ENCODE measurements around the gene SORCS3. TPM values are rescaled to one million over a fixed set of nuclear protein-coding genes. Genes with fewer than 3 reads are reported as not detected.

Gene SORCS3
- polyA plus RNA-seq, 1 donor from 2014 or later = 9.8 TPM

DNA sequence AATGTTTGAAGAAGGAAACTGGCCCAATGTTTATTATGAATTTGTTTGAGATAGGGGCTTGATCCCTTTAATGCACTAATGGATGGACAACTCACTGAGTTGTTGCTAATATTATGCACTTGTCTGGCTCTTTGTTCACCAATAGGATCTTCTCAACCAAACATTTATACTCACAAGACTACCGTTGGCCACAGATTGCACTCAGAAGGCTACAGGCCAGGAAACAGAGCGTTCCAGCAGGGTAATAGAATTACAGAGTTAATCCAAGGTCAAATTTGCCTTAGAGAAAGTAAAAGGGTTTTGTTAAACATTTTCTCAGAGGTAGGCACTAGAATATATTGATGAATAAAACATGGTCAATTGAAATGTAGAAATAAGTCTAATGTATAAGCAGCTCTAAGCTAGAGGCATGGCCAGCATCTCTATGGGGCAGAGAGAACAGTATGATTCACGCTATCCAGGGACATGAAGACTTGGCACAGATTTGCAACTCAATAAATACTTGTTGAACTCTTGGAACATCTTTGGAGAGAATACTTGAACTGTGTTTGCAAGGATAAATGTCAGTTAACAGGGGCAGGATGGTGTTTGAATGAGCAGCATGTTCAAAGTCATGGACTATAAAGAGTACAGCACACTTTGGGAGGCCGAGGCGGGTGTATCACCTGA, 606.9 kb downstream of the SORCS3 start:
- Histone ChIP-seq H4K20me1 (ENCODE audit: insufficient read depth) (no peaks in the 10 kb centered on the region), H3K9ac (ENCODE audit: low read length) (no peak overlapping the region), H3F3A (ENCODE audit: insufficient read depth, low read length, poor library complexity, severe bottlenecking) (no peaks in the 10 kb centered on the region), H3K79me2 (replicated peaks; ENCODE audit: insufficient read depth, low read length) (no peaks in the 10 kb centered on the region), H3K27ac (ENCODE audit: low read length) (no peak overlapping the region), H3K9me2 (ENCODE audit: insufficient read depth, low read length) (no peaks in the 10 kb centered on the region), H3K4me3 (ENCODE audit: low read length) (no peak overlapping the region), H2AFZ (ENCODE audit: low read depth, low read length) (no peak overlapping the region), H3K9me3 (ENCODE audit: low read length) (no peaks in the 10 kb centered on the region), H3K4me2 (ENCODE audit: low read length) (no peak overlapping the region), H3K36me3 (ENCODE audit: insufficient read depth, low read length) (no peaks in the 10 kb centered on the region), H3K27me3 (ENCODE audit: insufficient read depth, low read depth, low read length) (no peaks in the 10 kb centered on the region)
- no peak for TF ChIP-seq RAD21 (conservative IDR thresholded peaks at IDR 0.05)
- TF ChIP-seq, protein P1, sequence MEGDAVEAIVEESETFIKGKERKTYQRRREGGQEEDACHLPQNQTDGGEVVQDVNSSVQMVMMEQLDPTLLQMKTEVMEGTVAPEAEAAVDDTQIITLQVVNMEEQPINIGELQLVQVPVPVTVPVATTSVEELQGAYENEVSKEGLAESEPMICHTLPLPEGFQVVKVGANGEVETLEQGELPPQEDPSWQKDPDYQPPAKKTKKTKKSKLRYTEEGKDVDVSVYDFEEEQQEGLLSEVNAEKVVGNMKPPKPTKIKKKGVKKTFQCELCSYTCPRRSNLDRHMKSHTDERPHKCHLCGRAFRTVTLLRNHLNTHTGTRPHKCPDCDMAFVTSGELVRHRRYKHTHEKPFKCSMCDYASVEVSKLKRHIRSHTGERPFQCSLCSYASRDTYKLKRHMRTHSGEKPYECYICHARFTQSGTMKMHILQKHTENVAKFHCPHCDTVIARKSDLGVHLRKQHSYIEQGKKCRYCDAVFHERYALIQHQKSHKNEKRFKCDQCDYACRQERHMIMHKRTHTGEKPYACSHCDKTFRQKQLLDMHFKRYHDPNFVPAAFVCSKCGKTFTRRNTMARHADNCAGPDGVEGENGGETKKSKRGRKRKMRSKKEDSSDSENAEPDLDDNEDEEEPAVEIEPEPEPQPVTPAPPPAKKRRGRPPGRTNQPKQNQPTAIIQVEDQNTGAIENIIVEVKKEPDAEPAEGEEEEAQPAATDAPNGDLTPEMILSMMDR (IDR thresholded peaks at IDR 0.05; ENCODE audit: poor library complexity, severe bottlenecking) = no peak
- no peak for TF ChIP-seq MXI1 (conservative IDR thresholded peaks at IDR 0.05; ENCODE audit: poor library complexity, severe bottlenecking)
- no peak for TF ChIP-seq SMC3 (conservative IDR thresholded peaks at IDR 0.05; ENCODE audit: poor library complexity)
- no peak for TF ChIP-seq TAF1 (IDR thresholded peaks at IDR 0.05; ENCODE audit: low read depth)
- no peak for TF ChIP-seq EZH2 (IDR thresholded peaks at IDR 0.05; ENCODE audit: borderline replicate concordance, insufficient read depth, low read length, poor library complexity, severe bottlenecking)
- TF ChIP-seq EP300 (conservative IDR thresholded peaks at IDR 0.05; ENCODE audit: poor library complexity, severe bottlenecking) = no peak
- TF ChIP-seq, protein P2, sequence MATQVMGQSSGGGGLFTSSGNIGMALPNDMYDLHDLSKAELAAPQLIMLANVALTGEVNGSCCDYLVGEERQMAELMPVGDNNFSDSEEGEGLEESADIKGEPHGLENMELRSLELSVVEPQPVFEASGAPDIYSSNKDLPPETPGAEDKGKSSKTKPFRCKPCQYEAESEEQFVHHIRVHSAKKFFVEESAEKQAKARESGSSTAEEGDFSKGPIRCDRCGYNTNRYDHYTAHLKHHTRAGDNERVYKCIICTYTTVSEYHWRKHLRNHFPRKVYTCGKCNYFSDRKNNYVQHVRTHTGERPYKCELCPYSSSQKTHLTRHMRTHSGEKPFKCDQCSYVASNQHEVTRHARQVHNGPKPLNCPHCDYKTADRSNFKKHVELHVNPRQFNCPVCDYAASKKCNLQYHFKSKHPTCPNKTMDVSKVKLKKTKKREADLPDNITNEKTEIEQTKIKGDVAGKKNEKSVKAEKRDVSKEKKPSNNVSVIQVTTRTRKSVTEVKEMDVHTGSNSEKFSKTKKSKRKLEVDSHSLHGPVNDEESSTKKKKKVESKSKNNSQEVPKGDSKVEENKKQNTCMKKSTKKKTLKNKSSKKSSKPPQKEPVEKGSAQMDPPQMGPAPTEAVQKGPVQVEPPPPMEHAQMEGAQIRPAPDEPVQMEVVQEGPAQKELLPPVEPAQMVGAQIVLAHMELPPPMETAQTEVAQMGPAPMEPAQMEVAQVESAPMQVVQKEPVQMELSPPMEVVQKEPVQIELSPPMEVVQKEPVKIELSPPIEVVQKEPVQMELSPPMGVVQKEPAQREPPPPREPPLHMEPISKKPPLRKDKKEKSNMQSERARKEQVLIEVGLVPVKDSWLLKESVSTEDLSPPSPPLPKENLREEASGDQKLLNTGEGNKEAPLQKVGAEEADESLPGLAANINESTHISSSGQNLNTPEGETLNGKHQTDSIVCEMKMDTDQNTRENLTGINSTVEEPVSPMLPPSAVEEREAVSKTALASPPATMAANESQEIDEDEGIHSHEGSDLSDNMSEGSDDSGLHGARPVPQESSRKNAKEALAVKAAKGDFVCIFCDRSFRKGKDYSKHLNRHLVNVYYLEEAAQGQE (IDR thresholded peaks at IDR 0.05; ENCODE audit: borderline replicate concordance) = no peak
- TF ChIP-seq POLR2AphosphoS5 (IDR thresholded peaks at IDR 0.05) = no peak

DNA sequence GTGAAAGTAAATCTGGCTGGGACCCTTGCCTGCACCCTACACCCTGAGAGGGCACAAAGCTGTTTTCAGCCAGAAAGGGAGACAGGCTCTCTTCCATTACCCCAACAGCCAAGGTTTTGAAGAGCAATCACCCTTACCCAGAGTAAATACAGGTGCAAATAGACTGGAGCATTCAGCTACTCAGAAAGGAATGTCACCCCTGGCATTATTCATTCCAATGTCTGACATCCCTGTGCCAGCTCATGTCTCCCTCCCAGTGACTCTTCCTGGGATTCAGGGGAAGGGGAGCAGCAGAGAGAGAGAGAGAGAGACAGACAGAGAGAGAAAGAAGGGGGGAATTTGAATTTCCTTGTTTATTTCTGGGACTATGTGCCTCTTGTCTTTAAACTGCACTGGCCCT, 611.8 kb downstream of the SORCS3 start:
- Histone ChIP-seq H3K36me3 (ENCODE audit: insufficient read depth, low read length) (no peaks in the 10 kb centered on the region), H3K9ac (ENCODE audit: low read length) (no peak overlapping the region), H3K9me3 (ENCODE audit: low read length) (no peaks in the 10 kb centered on the region), H3K9me2 (ENCODE audit: insufficient read depth, low read length) (no peaks in the 10 kb centered on the region), H3K4me2 (ENCODE audit: low read length) (no peak overlapping the region), H3K79me2 (replicated peaks; ENCODE audit: insufficient read depth, low read length) (no peaks in the 10 kb centered on the region), H3K27ac (ENCODE audit: low read length) (no peak overlapping the region), H3F3A (ENCODE audit: insufficient read depth, low read length, poor library complexity, severe bottlenecking) (no peaks in the 10 kb centered on the region), H4K20me1 (ENCODE audit: insufficient read depth) (no peaks in the 10 kb centered on the region), H2AFZ (ENCODE audit: low read depth, low read length) (no peak overlapping the region), H3K4me3 (ENCODE audit: low read length) (no peak overlapping the region), H3K27me3 (ENCODE audit: insufficient read depth, low read depth, low read length) (no peaks in the 10 kb centered on the region)
- TF ChIP-seq RAD21 (conservative IDR thresholded peaks at IDR 0.05) (no peak), MXI1 (conservative IDR thresholded peaks at IDR 0.05; ENCODE audit: poor library complexity, severe bottlenecking) (no peak), EP300 (conservative IDR thresholded peaks at IDR 0.05; ENCODE audit: poor library complexity, severe bottlenecking) (no peak), EZH2 (IDR thresholded peaks at IDR 0.05; ENCODE audit: borderline replicate concordance, insufficient read depth, low read length, poor library complexity, severe bottlenecking) (no peak), POLR2AphosphoS5 (IDR thresholded peaks at IDR 0.05) (no peak)
- TF ChIP-seq, protein P1 (IDR thresholded peaks at IDR 0.05; ENCODE audit: poor library complexity, severe bottlenecking) = no peak
